IMR-90 (cell line): ENCODE measurements around the gene HAVCR1. TPM values are rescaled to one million over a fixed set of nuclear protein-coding genes. Genes with fewer than 3 reads are reported as not detected.

Source experiments
- ATAC-seq: fragments of 200-7000 bp; cut with Tn5 transposase; 2 replicates; pipeline ENCODE4 v1.9.1; 2020; ENCODE audit warnings: low read depth, mild to moderate bottlenecking, moderate library complexity
- BruUV-seq: library from RNA; stranded (reverse); fragments of 400-500 nt; replicated peaks from 2 replicates; lab custom pipeline; 2021; lab: Mats Ljungman, UMichigan
- CTCF ChIA-PET: fragments of 300-600 bp; formaldehyde crosslinking; extraction: SDS; loops from one replicate; lab custom pipeline; 2021; ENCODE audit warnings: antibody characterized with exemption; lab: Yijun Ruan, JAX
- POLR2A ChIA-PET: fragments of 300-600 bp; sonication (Branson Sonifier 250); formaldehyde crosslinking; loops from one replicate; lab custom pipeline; 2022; ENCODE audit warnings: antibody characterized with exemption; ENCODE audit not compliant: unreplicated experiment; lab: Charles Lee
- DNase-seq: peaks from one replicate; pipeline ENCODE4 v3.0.0; 2013
- H2AFZ ChIP-seq: replicated peaks from 2 replicates; pipeline ENCODE3; 2013; ENCODE audit warnings: low read length, mild to moderate bottlenecking; ENCODE audit not compliant: poor library complexity
- H2AK5ac ChIP-seq: 2 replicates; pipeline ENCODE4 v1.6.1; 2013; ENCODE audit warnings: low read depth, low read length, inconsistent platforms
- H2AK9ac ChIP-seq: replicated peaks from 2 replicates; pipeline ENCODE3; 2013; ENCODE audit warnings: mild to moderate bottlenecking, low read depth, low read length, moderate library complexity; ENCODE audit not compliant: poor library complexity
- H2BK120ac ChIP-seq: 2 replicates; pipeline ENCODE4 v1.6.1; 2013; ENCODE audit warnings: low read depth, low read length, inconsistent platforms
- H2BK15ac ChIP-seq: 3 replicates; pipeline ENCODE4 v1.6.1; 2013; ENCODE audit warnings: low read depth, low read length, inconsistent platforms
- H2BK20ac ChIP-seq: 2 replicates; pipeline ENCODE4 v1.6.1; 2013; ENCODE audit warnings: low read depth, mild to moderate bottlenecking, inconsistent platforms, low read length, moderate library complexity
- H2BK5ac ChIP-seq: 2 replicates; pipeline ENCODE4 v1.6.1; 2013; ENCODE audit warnings: mild to moderate bottlenecking, low read depth, low read length, inconsistent platforms; ENCODE audit not compliant: poor library complexity, severe bottlenecking
- H3K14ac ChIP-seq: replicated peaks from 2 replicates; pipeline ENCODE4 v1.6.1; 2013; ENCODE audit warnings: low read depth, low read length, inconsistent platforms
- H3K18ac ChIP-seq: 2 replicates; pipeline ENCODE4 v1.6.1; 2013; ENCODE audit warnings: low read depth, low read length, control low read depth
- H3K23ac ChIP-seq: 2 replicates; pipeline ENCODE4 v1.6.1; 2013; ENCODE audit warnings: low read depth, low read length, inconsistent platforms
- H3K27ac ChIP-seq: 2 replicates; pipeline ENCODE4 v1.5.1; 2013; ENCODE audit warnings: mild to moderate bottlenecking, control low read depth, low read length; ENCODE audit not compliant: insufficient read depth
- H3K27me3 ChIP-seq: 2 replicates; pipeline ENCODE4 v1.6.1; 2013; ENCODE audit warnings: low read length; ENCODE audit not compliant: control insufficient read depth, insufficient read depth
- H3K36me3 ChIP-seq: 2 replicates; pipeline ENCODE4 v1.6.1; 2013; ENCODE audit warnings: low read length, mixed read lengths; ENCODE audit not compliant: control insufficient read depth, insufficient read depth
- H3K4ac ChIP-seq: 2 replicates; pipeline ENCODE4 v1.6.1; 2013; ENCODE audit warnings: low read depth, low read length, inconsistent platforms
- H3K4me1 ChIP-seq: 2 replicates; pipeline ENCODE4 v1.6.1; 2013; ENCODE audit warnings: low read length, mixed read lengths; ENCODE audit not compliant: control insufficient read depth, insufficient read depth
- H3K4me2 ChIP-seq: 2 replicates; pipeline ENCODE4 v1.6.1; 2013; ENCODE audit warnings: low read depth, mild to moderate bottlenecking, control low read depth, low read length, moderate library complexity
- H3K4me3 ChIP-seq: 2 replicates; pipeline ENCODE4 v1.5.1; 2013; ENCODE audit warnings: low read depth, mild to moderate bottlenecking, control low read depth, low read length, moderate library complexity; ENCODE audit not compliant: insufficient read depth
- H3K56ac ChIP-seq: 2 replicates; pipeline ENCODE4 v1.6.1; 2013; ENCODE audit warnings: low read length, inconsistent platforms; ENCODE audit not compliant: insufficient read depth; ENCODE audit errors: extremely low read depth
- H3K79me1 ChIP-seq, 2 experiments: 2 replicates each; pipeline ENCODE4 v1.6.1; 2013; ENCODE audit warnings: low read length in 2 of 2, inconsistent platforms in 1 of 2, low read depth in 1 of 2
- H3K9ac ChIP-seq: 2 replicates; pipeline ENCODE4 v1.6.1; 2013; ENCODE audit warnings: low read depth, low read length, control low read depth
- H3K9me1 ChIP-seq: 2 replicates; pipeline ENCODE4 v1.6.1; 2013; ENCODE audit warnings: low read length, inconsistent platforms; ENCODE audit not compliant: insufficient read depth
- H3K9me3 ChIP-seq: 2 replicates; pipeline ENCODE4 v1.6.1; 2013; ENCODE audit warnings: low read length; ENCODE audit not compliant: control insufficient read depth, insufficient read depth
- H4K20me1 ChIP-seq: 2 replicates; pipeline ENCODE4 v1.6.1; 2013; ENCODE audit warnings: low read length, inconsistent platforms; ENCODE audit not compliant: insufficient read depth
- H4K5ac ChIP-seq: 2 replicates; pipeline ENCODE4 v1.6.1; 2013; ENCODE audit warnings: mild to moderate bottlenecking, low read depth, low read length, control low read depth
- H4K8ac ChIP-seq, 2 experiments: 2 replicates each; pipeline ENCODE4 v1.6.1; 2013; ENCODE audit warnings: low read depth in 2 of 2, low read length in 2 of 2, control low read depth in 1 of 2, inconsistent platforms in 1 of 2
- H4K91ac ChIP-seq: 2 replicates; pipeline ENCODE4 v1.6.1; 2013; ENCODE audit warnings: low read depth, low read length, inconsistent platforms; ENCODE audit not compliant: insufficient read depth
- BHLHE40 ChIP-seq: fragments of 150-350 bp; IDR thresholded peaks from 2 replicates; pipeline ENCODE4 v1.6.1; 2016; ENCODE audit warnings: mild to moderate bottlenecking, low read depth, low read length
- CEBPB ChIP-seq: IDR thresholded peaks from 2 replicates; pipeline ENCODE4 v1.6.1; 2012; ENCODE audit warnings: low read depth, low read length, improper control_type of control experiment
- CHD1 ChIP-seq: IDR thresholded peaks from 2 replicates; pipeline ENCODE4 v1.6.1; 2012; ENCODE audit warnings: low read depth, low read length, improper control_type of control experiment
- FOS ChIP-seq: fragments of 150-350 bp; IDR thresholded peaks from 2 replicates; pipeline ENCODE4 v1.6.1; 2016; ENCODE audit warnings: low read depth, low read length
- MAFK ChIP-seq: IDR thresholded peaks from 2 replicates; pipeline ENCODE4 v1.6.1; 2012; ENCODE audit warnings: low read depth, low read length, improper control_type of control experiment
- MAZ ChIP-seq: IDR thresholded peaks from 2 replicates; pipeline ENCODE4 v1.6.1; 2012; ENCODE audit warnings: low read depth, mild to moderate bottlenecking, low read length, improper control_type of control experiment, moderate library complexity, borderline replicate concordance
- POLR2A ChIP-seq: IDR thresholded peaks from 2 replicates; pipeline ENCODE4 v1.6.1; 2012; ENCODE audit warnings: mild to moderate bottlenecking, low read depth, low read length
- RAD21 ChIP-seq: IDR thresholded peaks from 2 replicates; pipeline ENCODE4 v1.6.1; 2012; ENCODE audit warnings: low read length, improper control_type of control experiment
- RCOR1 ChIP-seq: IDR thresholded peaks from 2 replicates; pipeline ENCODE4 v1.6.1; 2012; ENCODE audit warnings: mild to moderate bottlenecking, low read length, improper control_type of control experiment; ENCODE audit not compliant: insufficient replicate concordance
- RFX5 ChIP-seq: IDR thresholded peaks from 2 replicates; pipeline ENCODE4 v1.8.0; 2012; ENCODE audit warnings: low read depth, mild to moderate bottlenecking, low read length, moderate library complexity
- SMC3 ChIP-seq: fragments of 150-350 bp; IDR thresholded peaks from 2 replicates; pipeline ENCODE4 v1.6.1; 2016; ENCODE audit warnings: low read depth, mild to moderate bottlenecking, antibody characterized with exemption, low read length, moderate library complexity
- dilution Hi-C: fragments of 300-500 bp; cut with HindIII; formaldehyde crosslinking; loops from one replicate; pipeline ENCODE4 v1.14.3; 2018; ENCODE audit warnings: low sequenced_read_pairs; ENCODE audit not compliant: unreplicated experiment
- in situ Hi-C: fragments of 300-500 bp; cut with MboI; formaldehyde crosslinking; loops from 3 replicates; pipeline ENCODE4 v1.14.3; 2019; ENCODE audit warnings: low sequenced_read_pairs, inconsistent platforms, mixed read lengths
- intact Hi-C: fragments of 100-400 bp; cut with micrococcal nuclease; formaldehyde crosslinking; loops from 2 replicates; pipeline ENCODE4 v1.10.0; 2022
- polyA plus RNA-seq, 3 experiments: library from polyadenylated mRNA; depleted of rRNA; stranded (reverse); fragments of >200 nt; gene quantifications; 2 replicates each; pipeline ENCODE4 v1.2.3, GENCODE V29; 2012; ENCODE audit warnings: low replicate concordance in 1 of 3
- total RNA-seq: library from RNA; depleted of rRNA; stranded (reverse); fragments of >200 nt; gene quantifications from 2 replicates; pipeline ENCODE4 v1.2.3, GENCODE V29; 2012
- TF ChIP-seq, protein P1 (sequence below): fragments of 150-350 bp; IDR thresholded peaks from 2 replicates; pipeline ENCODE4 v1.6.1; 2017; ENCODE audit warnings: mild to moderate bottlenecking, antibody characterized with exemption, low read length, low read depth

The HAVCR1 gene
- total and polyA plus RNA-seq, 2 of the 4 experiments (the other 2 are of a cell fraction): not detected

- Histone ChIP-seq H3K56ac (no peak overlapping the region), H2AFZ (no peak overlapping the region), H2BK15ac (no peak overlapping the region), H2BK120ac (no peak overlapping the region), H3K4me3 (no peak overlapping the region), H3K9me1 (no peaks in the 10 kb centered on the region), H3K23ac (no peak overlapping the region), H3K79me1 (no peaks in the 10 kb centered on the region), H2BK5ac (no peak overlapping the region), H3K14ac (no peak overlapping the region), H4K8ac (no peak overlapping the region), H3K9ac (no peak overlapping the region), H3K4me1 (no peaks in the 10 kb centered on the region), H4K5ac (no peak overlapping the region), H3K4me2 (no peak overlapping the region), H3K9me3 (peaks cover 8% of the 10 kb centered on the region; the same call in 1 of the 2 replicates), H4K91ac (no peak overlapping the region), H2AK5ac (no peak overlapping the region), H3K36me3 (no peaks in the 10 kb centered on the region), H3K18ac (no peak overlapping the region), H3K27me3 (no peaks in the 10 kb centered on the region), H2AK9ac (no peak overlapping the region), H4K20me1 (no peaks in the 10 kb centered on the region), H2BK20ac (no peak overlapping the region), H3K4ac (no peak overlapping the region), H3K27ac (no peak overlapping the region)
- TF ChIP-seq FOS (no peak), MAZ (no peak), MAFK (no peak), POLR2A (no peak), BHLHE40 (no peak), RFX5 (no peak), RCOR1 (no peak), CEBPB (no peak), CHD1 (no peak), RAD21 (no peak), SMC3 (no peak)
- TF ChIP-seq, protein P1, sequence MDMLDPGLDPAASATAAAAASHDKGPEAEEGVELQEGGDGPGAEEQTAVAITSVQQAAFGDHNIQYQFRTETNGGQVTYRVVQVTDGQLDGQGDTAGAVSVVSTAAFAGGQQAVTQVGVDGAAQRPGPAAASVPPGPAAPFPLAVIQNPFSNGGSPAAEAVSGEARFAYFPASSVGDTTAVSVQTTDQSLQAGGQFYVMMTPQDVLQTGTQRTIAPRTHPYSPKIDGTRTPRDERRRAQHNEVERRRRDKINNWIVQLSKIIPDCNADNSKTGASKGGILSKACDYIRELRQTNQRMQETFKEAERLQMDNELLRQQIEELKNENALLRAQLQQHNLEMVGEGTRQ: no peak
- intact Hi-C loops: no loop called here
- BruUV-seq: no TSS peak
- ChIA-PET CTCF (no interaction called here), POLR2A (no interaction called here)
- ATAC-seq: no peak
- no peak for DNase-seq
- dilution Hi-C loops: no loop called here
- in situ Hi-C loops: no loop called here
Observed at GRCh38 chr5:157004893-157005551, 53.9 kb downstream of the HAVCR1 start.
